Smooth muscle cell (in vitro differentiated cells): Measurements from ENCODE around the gene SLCO2A1. TPM values are rescaled to one million over a fixed set of nuclear protein-coding genes. Genes with fewer than 3 reads are reported as not detected.

Experiments
- DNase-seq: peaks from one replicate; lab custom pipeline; 2025; ENCODE audit not compliant: unreplicated experiment; lab: John Stamatoyannopoulos, UW
- H2AFZ ChIP-seq: fragments of 200-600 bp; sonication (generic); 2 replicates; pipeline ENCODE4 v1.6.0; 2016; ENCODE audit warnings: antibody characterized with exemption, low read depth, mild to moderate bottlenecking
- H3F3A ChIP-seq: fragments of 200-600 bp; sonication (generic); 2 replicates; pipeline ENCODE4 v1.6.0; 2017; ENCODE audit warnings: antibody characterized with exemption, low read depth
- H3K27ac ChIP-seq: fragments of 200-600 bp; sonication (generic); 2 replicates; pipeline ENCODE4 v1.5.1; 2016; ENCODE audit warnings: low read depth, mild to moderate bottlenecking
- H3K27me3 ChIP-seq: fragments of 200-600 bp; sonication (generic); 2 replicates; pipeline ENCODE4 v1.6.1; 2016; ENCODE audit warnings: low read depth, mild to moderate bottlenecking
- H3K36me3 ChIP-seq: fragments of 200-600 bp; sonication (generic); 2 replicates; pipeline ENCODE4 v1.5.1; 2016; ENCODE audit warnings: low read depth
- H3K4me1 ChIP-seq: fragments of 200-600 bp; sonication (generic); 2 replicates; pipeline ENCODE4 v1.5.1; 2016; ENCODE audit warnings: low read depth
- H3K4me2 ChIP-seq: fragments of 200-600 bp; sonication (generic); 2 replicates; pipeline ENCODE4 v1.6.0; 2016; ENCODE audit warnings: mild to moderate bottlenecking
- H3K4me3 ChIP-seq: fragments of 200-600 bp; sonication (generic); 2 replicates; pipeline ENCODE4 v1.5.1; 2016; ENCODE audit warnings: mild to moderate bottlenecking
- H3K79me2 ChIP-seq: fragments of 200-600 bp; sonication (generic); 2 replicates; pipeline ENCODE4 v1.6.0; 2016; ENCODE audit warnings: low read depth, mild to moderate bottlenecking
- H3K9ac ChIP-seq: fragments of 200-600 bp; sonication (generic); 2 replicates; pipeline ENCODE4 v1.6.0; 2016; ENCODE audit warnings: low read depth
- H3K9me3 ChIP-seq: fragments of 200-600 bp; sonication (generic); replicated peaks from 2 replicates; pipeline ENCODE4 v1.5.1; 2016; ENCODE audit warnings: low read depth
- H4K20me1 ChIP-seq: fragments of 200-600 bp; sonication (generic); 2 replicates; pipeline ENCODE4 v1.6.0; 2016; ENCODE audit warnings: low read depth
- WGBS: methylation state at CpG from one replicate; pipeline ENCODE4 v1.1.7; 2016; ENCODE audit warnings: low lambda C conversion rate; 5-methylcytosine and 5-hydroxymethylcytosine counted together
- polyA plus RNA-seq: library from polyadenylated mRNA; unstranded; fragments of >200 nt; fragmentation: Nextera tagmentation; extraction: Ambion mirVana; gene quantifications from 2 replicates; pipeline ENCODE4 v1.2.1, GENCODE V29; 2016
- total RNA-seq: library from RNA; depleted of rRNA; stranded (reverse); fragments of >200 nt; gene quantifications from 2 replicates; pipeline ENCODE4 v1.2.3, GENCODE V29; 2014
- TF ChIP-seq, protein P1 (sequence below): fragments of 200-600 bp; sonication (generic); IDR thresholded peaks from 2 replicates; pipeline ENCODE4 v1.5.1; 2017; ENCODE audit warnings: borderline replicate concordance, mild to moderate bottlenecking, antibody characterized with exemption; ENCODE audit not compliant: insufficient read depth, poor library complexity, severe bottlenecking

The SLCO2A1 gene
- total and polyA plus RNA-seq, 2 experiments from 2014 or later, result 7.7 to 14.2 TPM

DNA sequence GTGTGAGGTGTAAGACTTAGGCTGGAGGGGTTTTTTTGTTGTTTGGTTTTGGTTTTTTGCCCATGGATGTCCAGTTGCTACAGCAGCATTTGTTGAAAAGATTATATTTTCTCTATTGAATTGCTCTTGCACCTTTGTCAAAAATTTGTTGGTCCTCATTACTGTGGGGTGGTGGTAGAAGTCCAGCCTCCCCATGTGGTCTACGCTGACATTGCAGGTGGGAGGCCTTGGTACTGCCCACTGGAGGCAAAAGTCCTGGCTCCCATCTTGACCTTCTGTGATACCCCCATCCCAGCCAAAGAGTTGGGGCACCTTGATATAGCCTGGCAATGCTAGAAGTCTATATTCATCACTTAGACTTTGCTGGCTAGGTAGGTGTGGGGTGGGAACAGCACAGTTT is 128.6 kb downstream of the SLCO2A1 start:
- Histone ChIP-seq H3K27ac (no peak overlapping the region), H3F3A (no peaks in the 10 kb centered on the region), H3K4me1 (no peaks in the 10 kb centered on the region), H4K20me1 (no peaks in the 10 kb centered on the region), H3K9ac (no peak overlapping the region), H3K27me3 (peaks cover 36% of the 10 kb centered on the region), H3K79me2 (no peaks in the 10 kb centered on the region), H2AFZ (no peak overlapping the region), H3K36me3 (no peaks in the 10 kb centered on the region), H3K4me2 (no peak overlapping the region), H3K9me3 (no peaks in the 10 kb centered on the region), H3K4me3 (no peak overlapping the region)
- WGBS, result 75% methylated on average over 1 of the region's 1 CpG
- no peak for DNase-seq
- TF ChIP-seq, protein P1, sequence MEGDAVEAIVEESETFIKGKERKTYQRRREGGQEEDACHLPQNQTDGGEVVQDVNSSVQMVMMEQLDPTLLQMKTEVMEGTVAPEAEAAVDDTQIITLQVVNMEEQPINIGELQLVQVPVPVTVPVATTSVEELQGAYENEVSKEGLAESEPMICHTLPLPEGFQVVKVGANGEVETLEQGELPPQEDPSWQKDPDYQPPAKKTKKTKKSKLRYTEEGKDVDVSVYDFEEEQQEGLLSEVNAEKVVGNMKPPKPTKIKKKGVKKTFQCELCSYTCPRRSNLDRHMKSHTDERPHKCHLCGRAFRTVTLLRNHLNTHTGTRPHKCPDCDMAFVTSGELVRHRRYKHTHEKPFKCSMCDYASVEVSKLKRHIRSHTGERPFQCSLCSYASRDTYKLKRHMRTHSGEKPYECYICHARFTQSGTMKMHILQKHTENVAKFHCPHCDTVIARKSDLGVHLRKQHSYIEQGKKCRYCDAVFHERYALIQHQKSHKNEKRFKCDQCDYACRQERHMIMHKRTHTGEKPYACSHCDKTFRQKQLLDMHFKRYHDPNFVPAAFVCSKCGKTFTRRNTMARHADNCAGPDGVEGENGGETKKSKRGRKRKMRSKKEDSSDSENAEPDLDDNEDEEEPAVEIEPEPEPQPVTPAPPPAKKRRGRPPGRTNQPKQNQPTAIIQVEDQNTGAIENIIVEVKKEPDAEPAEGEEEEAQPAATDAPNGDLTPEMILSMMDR, result no peak

DNA sequence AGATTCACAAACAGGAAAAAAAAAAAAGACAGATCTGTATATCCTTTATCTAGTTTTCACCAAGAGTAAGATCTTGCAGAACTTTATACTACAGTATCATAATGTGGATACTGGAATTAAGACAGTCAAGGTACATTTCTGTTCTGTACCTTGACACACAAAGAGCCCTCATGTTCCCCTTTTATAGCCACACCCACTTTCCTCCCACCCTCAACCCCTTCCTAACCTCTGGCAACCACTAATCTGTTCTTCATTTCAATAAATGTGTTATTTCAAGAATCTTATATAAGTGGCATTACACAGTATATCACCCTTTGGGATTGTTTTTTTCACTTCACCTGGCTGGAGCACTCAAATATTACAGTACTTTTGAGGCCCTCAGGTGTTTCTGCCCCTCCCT is 130.4 kb downstream of the SLCO2A1 start:
- Histone ChIP-seq H3K36me3 (no peaks in the 10 kb centered on the region), H3F3A (no peaks in the 10 kb centered on the region), H3K9me3 (no peaks in the 10 kb centered on the region), H2AFZ (no peak overlapping the region), H3K4me2 (no peak overlapping the region), H4K20me1 (no peaks in the 10 kb centered on the region), H3K27ac (no peak overlapping the region), H3K79me2 (no peaks in the 10 kb centered on the region), H3K4me1 (peaks cover 3% of the 10 kb centered on the region), H3K9ac (no peak overlapping the region), H3K27me3 (peaks cover 49% of the 10 kb centered on the region), H3K4me3 (no peak overlapping the region)
- no peak for DNase-seq
- TF ChIP-seq, protein P1, result no peak

DNA sequence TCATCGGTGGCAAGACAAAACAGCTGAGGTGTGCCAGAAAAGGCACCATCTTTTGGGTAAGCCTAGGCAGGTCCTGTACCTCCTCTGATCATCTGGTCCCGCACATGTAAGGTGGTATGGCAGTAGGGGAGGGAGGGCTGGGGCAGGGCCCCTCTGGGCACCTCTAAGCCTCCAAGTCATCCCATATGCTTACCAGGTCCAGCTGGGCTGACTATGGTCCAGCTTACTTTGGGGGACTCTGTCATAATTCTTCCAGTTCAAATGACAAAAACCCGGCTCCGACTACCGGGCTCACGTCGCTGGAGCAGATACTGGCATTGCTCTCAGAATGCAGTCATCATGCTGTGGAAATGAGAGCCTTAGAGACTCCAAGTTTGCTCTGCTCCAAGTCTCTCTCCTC is 132.2 kb downstream of the SLCO2A1 start:
- no peak for DNase-seq
- no peak overlapping the region for H2AFZ ChIP-seq
- TF ChIP-seq, protein P1, result no peak
- H3K27me3 ChIP-seq, result peaks cover 53% of the 10 kb centered on the region
- WGBS, result 70% methylated on average over 7 of the region's 7 CpGs
- H3K4me2 ChIP-seq, result no peak overlapping the region
- no peak overlapping the region for H3K4me3 ChIP-seq
- no peak overlapping the region for H3K9ac ChIP-seq
- H3K9me3 ChIP-seq, result no peaks in the 10 kb centered on the region
- H4K20me1 ChIP-seq, result no peaks in the 10 kb centered on the region
- no peak overlapping the region for H3K27ac ChIP-seq
- peaks cover 7% of the 10 kb centered on the region for H3K4me1 ChIP-seq
- H3F3A ChIP-seq, result no peaks in the 10 kb centered on the region
- H3K79me2 ChIP-seq, result no peaks in the 10 kb centered on the region
- no peaks in the 10 kb centered on the region for H3K36me3 ChIP-seq

DNA sequence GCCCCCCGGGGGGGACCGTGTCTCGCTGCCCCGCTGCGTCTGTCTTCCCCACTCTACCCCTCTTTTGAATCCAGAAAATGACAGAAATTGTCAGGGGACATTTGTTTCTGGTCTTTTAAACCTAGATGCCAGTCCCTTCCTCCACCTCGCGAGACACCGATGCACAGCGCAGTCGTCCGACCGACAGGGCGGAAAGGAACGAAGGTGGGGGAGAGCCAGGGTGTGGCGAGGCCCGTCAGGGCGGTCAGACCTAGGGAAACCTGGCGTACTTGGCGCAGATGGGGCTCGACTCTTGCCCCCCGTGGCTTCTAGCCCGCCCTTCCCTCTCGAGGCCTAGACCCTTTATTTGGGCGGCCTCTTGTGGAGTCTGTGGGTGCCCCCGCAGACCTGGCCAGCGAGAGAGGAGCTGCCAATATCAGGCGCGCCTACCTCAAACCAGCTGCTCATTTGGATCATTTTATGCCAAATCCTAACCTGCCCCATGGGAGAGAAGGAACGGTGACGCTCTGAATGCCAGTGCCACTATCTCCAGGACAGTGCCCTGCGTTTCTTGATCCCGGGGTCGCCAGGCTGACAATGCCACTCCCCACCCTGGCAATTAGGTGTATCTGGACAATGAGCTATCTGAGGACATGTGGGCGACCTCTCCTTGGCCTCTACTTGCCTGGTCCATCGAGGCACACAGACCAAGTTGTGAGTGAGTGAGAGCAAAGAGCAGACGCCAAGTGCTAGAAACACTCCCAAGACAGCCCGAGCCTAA is 133.5 kb downstream of the SLCO2A1 start:
- Histone ChIP-seq H3F3A (no peaks in the 10 kb centered on the region), H3K27ac (no peak overlapping the region), H3K9ac (peak overlapping the region; percentile 30), H3K9me3 (no peaks in the 10 kb centered on the region), H3K79me2 (no peaks in the 10 kb centered on the region), H3K4me1 (peaks cover 7% of the 10 kb centered on the region), H3K36me3 (no peaks in the 10 kb centered on the region), H4K20me1 (no peaks in the 10 kb centered on the region), H3K27me3 (peaks cover 53% of the 10 kb centered on the region), H3K4me2 (peak overlapping the region; percentile 93), H3K4me3 (peak overlapping the region; percentile 81), H2AFZ (peak overlapping the region; percentile 57)
- 20% methylated on average over 33 of the region's 37 CpGs for WGBS
- TF ChIP-seq, protein P1, result no peak
- no peak for DNase-seq
